WTC11 (cell line): ENCODE results near the gene CD247.

Experiments
- CTCF ChIP-seq: fragments of 200-600 bp; IDR thresholded peaks from 2 replicates; pipeline ENCODE4 v1.8.0; 2022; ENCODE audit warnings: antibody characterized with exemption
- E2F1 ChIP-seq: sonication (generic); formaldehyde crosslinking; IDR thresholded peaks from 2 replicates; pipeline ENCODE4 v1.8.0; 2022; ENCODE audit warnings: mild to moderate bottlenecking, missing genetic modification reagents
- ELF4 ChIP-seq: sonication (generic); formaldehyde crosslinking; IDR thresholded peaks from 2 replicates; pipeline ENCODE4 v1.8.1; 2022; ENCODE audit warnings: low read depth, mild to moderate bottlenecking, moderate library complexity, missing genetic modification reagents
- FOXJ3 ChIP-seq: sonication (generic); formaldehyde crosslinking; IDR thresholded peaks from 2 replicates; pipeline ENCODE4 v1.9.0; 2021; ENCODE audit warnings: missing genetic modification reagents, mild to moderate bottlenecking, borderline replicate concordance
- GABPB1 ChIP-seq: sonication (generic); formaldehyde crosslinking; IDR thresholded peaks from 2 replicates; pipeline ENCODE4 v1.8.1; 2023; ENCODE audit warnings: mild to moderate bottlenecking, missing genetic modification reagents
- HMGXB4 ChIP-seq: sonication (generic); formaldehyde crosslinking; IDR thresholded peaks from 2 replicates; pipeline ENCODE4 v1.8.1; 2023; ENCODE audit warnings: mild to moderate bottlenecking, moderate library complexity, missing genetic modification reagents
- IRF1 ChIP-seq: sonication (generic); formaldehyde crosslinking; IDR thresholded peaks from 2 replicates; pipeline ENCODE4 v1.8.0; 2023; ENCODE audit warnings: missing genetic modification reagents
- JUN ChIP-seq: sonication (generic); formaldehyde crosslinking; IDR thresholded peaks from 2 replicates; pipeline ENCODE4 v1.8.0; 2023; ENCODE audit warnings: mild to moderate bottlenecking, missing genetic modification reagents
- NFYB ChIP-seq: sonication (generic); formaldehyde crosslinking; conservative IDR thresholded peaks from 2 replicates; pipeline ENCODE4 v1.8.0; 2022; ENCODE audit warnings: low read depth, missing genetic modification reagents
- NR3C1 ChIP-seq: sonication (generic); formaldehyde crosslinking; conservative IDR thresholded peaks from 2 replicates; pipeline ENCODE4 v1.8.1; 2023; ENCODE audit warnings: low read depth, mild to moderate bottlenecking, missing genetic modification reagents
- SP1 ChIP-seq: sonication (generic); formaldehyde crosslinking; conservative IDR thresholded peaks from 2 replicates; pipeline ENCODE4 v1.8.1; 2022; ENCODE audit warnings: missing genetic modification reagents
- USF1 ChIP-seq: sonication (generic); formaldehyde crosslinking; IDR thresholded peaks from 2 replicates; pipeline ENCODE4 v1.8.0; 2022; ENCODE audit warnings: mild to moderate bottlenecking, missing genetic modification reagents
- ZNF281 ChIP-seq: sonication (generic); formaldehyde crosslinking; IDR thresholded peaks from 2 replicates; pipeline ENCODE4 v1.8.0; 2023; ENCODE audit warnings: mild to moderate bottlenecking, missing genetic modification reagents

- TF ChIP-seq GABPB1 (no peak), SP1 (CRISPR knock-in tag) (no peak), CTCF (no peak), ZNF281 (CRISPR knock-in tag) (no peak), JUN (CRISPR knock-in tag) (no peak), NR3C1 (no peak), USF1 (CRISPR knock-in tag) (no peak), FOXJ3 (CRISPR knock-in tag) (no peak), ELF4 (no peak), E2F1 (CRISPR knock-in tag) (no peak), IRF1 (CRISPR knock-in tag) (no peak), HMGXB4 (CRISPR knock-in tag) (no peak), NFYB (CRISPR knock-in tag) (no peak)
These were observed 114.0 kb downstream of the CD247 start for GRCh38 chr1:167404161-167404888.
